Measurements from ENCODE around the gene CHAD.
"Not testable (repeated sequence)": the region's sequence is repeated elsewhere in the genome, so short reads cannot be mapped to it uniquely, and the experiment has no call there.

Gene CHAD

DNA sequence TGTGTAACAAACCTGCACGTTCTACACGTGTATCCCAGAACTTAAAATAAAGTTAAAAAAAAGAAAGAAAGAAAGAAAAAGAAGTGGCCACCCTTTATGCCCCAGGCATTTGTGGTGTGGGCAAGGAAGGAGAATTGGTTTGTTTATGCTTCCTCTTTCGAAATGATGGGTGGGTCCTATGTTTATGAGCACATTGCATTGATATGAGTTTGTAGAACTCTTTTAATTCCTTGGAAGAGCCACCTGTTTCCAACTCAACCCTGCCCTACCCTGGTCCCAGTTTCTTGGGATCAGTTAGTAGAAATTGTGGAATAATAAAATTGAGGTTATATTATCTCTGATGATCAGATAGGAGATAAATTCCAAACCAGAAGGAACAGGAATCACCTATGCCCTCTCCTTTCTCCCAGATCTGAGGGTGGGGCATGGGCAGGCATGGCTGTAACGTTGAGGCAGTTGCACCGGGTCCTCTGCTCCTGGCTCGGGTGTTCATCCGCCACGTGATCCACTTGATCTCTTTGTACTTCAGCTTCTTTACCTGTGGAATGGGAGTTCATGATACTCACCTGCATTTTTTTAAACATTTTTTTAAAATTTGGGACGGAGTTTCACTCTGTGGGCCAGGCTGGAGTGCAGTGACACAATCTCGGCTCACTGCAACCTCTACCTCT lies 15.9 kb downstream of the CHAD start:
- DNase-seq, result peak; percentile 53

DNA sequence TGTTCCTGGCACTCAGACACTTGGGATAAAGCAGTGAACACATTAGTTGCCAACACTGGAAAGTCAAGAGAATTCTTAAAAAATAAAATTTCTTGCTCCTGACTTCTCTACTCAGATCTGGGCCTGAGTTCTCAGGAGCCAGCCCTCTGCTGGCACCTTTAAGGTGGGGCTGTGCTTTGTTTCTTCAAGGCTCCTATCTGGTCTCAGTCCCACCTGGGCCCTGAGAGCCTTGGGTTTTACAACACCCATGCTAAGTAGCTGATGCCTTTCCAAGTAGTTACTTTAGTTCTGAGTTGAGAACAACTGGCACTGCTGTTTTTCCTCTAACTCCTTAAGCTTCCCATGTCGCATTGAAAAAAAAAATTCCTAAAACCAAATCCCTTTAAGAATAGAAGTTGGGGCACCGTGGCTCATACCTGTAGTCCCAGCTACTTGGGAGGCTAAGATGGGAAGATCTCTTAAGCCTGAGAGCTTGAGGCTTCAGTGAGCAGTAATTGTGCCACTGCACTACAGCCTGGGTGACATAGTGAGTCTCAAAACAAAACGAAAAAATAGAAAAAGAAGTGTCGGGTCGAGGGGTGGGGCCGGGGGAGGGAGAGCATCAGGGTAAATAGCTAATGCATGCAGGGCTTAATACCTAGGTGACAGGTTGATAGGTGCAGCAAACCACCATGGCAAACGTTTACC lies 16.6 kb downstream of the CHAD start:
- DNase-seq, result no peak

DNA sequence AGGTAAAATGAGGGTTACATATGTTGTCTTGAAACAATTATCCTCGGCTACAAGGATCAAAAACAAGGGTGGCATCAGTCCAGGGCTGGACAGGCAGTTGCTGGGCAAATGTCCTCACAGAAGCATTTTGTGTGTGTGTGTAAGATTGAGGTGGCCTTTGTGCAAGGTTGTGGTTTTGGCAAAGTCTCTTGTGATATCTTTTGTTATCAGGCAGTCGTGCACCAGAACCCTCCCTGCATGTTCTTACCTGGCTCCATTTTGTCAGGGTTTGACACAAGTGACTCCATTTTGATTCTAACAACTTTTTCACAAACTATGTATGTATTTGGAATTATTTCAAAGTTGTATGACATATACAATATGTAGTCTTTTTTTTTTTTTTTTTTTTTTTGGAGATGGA lies 20.0 kb downstream of the CHAD start:
- DNase-seq, result peak; percentile 59

DNA sequence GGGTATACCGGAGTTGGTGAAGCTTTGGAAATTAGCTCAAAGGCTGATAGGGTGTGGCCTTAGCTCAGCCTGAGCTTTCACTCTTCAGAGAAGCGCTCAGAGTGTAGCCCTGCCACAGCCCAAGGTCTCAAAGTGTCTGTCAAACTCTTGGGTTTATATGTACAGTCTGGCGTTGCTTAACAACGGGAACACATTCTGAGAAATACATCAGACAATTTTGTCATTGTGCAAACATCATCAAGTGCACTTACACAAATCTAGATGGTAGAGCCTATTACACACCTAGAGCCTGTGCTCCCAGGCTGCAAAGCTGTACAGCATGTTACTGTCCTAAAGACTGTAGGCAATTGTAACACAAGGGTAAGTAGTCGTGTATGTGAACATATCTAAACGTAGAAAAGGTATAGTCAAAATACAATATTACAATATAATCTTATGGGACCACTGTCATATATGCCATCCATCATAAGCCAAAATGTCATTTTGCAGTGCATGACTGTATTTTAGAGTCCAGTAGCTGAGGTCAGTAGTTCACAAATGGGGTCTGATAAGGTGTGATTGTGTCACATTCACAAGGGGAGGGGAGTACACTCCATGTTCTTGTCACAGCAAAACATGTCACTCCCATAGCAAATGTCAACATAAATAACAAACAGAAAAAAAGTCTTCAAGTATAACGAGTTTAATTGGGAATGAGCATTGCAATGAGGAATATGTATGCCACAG lies 20.6 kb downstream of the CHAD start:
- no peak for DNase-seq

DNA sequence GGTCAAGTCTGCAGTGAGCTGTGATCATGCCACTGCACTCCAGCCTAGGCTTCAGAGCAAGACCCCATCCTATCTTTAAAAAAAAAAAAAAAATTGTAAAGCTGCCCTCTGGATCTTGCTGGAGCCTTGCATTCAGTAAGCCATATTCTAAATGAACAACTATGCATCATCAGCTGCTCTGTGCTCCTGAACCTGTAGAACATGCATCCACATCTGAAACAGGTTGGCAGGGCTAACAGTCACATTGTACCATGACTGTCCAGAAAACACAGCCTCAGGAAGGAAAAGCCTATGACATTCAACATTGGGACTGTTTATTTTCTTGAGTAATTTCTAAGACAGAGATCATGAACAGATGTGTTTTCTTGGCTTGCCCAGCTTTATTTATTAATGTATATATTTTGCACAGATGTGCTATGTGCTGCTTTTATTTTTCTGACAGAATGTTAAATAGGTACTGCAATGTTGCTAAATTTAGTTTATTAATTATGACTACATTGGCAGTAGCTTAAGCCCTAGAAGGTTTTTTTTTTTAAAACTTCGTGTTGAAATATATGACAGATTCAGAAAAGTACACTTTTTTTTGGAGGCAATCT lies 22.9 kb downstream of the CHAD start:
- DNase-seq, result no peak

DNA sequence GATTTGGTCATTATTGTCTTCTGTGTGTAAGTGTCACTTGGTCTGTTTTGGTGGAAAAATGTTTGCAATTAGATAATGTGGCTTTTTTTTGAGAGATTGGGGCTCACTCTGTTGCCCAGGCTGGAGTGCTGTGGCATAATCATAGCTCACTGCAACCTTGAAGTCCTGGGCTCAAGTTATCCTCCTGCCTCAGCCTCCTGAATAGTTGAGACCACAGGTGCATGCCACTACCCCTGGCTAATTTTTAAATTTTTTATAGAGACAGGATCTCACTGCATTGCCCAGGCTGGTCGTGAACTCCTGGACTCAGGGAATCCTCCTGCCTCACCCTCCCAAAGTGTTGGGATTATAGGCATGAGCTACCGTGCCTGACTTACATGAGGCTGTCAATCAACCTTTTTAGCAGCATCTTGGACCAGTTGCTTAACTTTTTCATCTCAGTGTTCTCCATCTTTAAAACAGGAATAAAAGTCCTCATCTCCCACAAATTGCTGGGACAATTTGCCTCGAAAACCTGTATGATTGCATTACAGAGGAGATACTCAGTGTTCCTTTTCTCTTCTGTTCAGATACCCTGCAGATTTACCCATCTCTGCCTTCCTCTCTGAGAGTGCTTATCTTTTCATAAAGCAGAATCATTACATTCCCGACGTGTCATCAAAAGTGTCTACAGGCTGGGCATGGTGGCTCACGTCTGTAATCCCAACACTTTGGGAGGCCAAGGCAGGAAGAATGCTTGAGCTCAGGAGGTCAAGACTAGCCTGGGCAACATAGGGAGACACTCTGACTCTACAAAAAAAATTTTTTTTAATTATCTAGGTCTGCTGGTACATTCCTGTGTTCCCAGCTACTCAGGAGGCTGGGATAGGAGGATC lies 23.6 kb downstream of the CHAD start:
- DNase-seq, result no peak

DNA sequence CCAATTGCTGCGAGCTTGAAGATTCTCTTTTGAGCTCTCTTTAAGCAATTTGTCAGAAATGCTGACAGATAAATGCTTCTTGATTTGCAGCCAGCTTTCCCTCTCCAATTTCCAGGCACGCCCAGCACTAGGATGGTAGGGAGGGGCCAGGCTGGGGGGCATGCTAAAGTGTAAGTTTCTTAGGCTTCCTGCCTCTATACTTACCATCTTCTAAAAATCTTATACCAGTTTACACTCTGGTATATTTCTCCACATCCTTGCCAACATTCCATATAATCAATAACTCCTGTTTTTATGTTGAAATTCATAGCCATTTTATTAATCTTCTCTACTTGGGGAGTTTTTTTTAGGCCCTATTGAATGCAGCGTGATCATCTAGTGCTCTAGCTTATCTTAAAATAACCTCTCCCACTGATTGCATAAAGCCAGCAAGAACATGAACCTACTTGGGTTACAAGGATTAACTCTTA lies 25.1 kb downstream of the CHAD start:
- no peak for DNase-seq

DNA sequence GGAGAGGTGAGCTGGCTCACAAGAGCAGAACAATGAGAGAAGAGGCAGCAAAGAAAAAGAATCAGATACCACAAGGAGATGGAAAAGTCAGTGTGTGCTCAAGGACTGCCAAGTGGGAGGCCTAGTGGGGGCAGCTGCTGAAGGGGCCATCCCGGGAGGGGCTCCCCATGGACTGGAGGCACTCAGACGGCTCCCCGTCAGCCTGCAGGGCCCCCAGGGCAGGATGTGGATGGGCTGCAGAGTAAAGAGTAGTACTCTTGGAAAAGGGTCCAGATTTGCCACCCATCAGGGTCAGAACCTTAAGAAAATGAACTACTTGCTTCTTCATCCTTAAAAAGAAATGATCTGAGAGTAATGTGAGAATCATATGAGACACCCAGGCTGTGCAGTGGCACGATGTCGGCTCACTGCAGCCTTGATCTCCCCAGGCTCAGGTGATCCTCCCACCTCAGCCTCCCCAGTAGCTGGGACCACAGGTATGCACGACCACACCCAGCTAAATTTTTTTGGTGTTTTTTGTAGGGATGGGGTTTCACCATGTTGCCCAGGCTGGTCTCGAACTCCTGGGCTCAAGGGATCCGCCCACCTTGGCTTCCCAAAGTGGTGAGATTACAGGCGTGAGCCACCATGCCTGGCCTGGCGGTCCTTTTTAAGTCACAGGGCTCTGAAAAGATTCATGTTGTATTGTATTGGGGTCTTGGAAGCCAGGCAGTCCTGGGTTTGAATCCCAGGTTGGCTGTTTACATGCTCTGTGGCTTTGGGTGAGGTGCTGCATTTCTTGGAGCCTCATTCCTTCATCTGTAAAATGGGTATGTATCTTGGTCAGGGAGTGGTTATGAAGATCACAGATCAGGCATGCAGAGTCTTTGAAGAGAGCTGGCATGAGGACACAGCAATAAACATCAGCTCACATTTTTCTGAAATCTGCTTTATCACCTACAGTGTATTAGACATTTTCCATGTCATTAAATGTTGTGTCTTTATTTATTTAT lies 27.5 kb downstream of the CHAD start:
- no peak for DNase-seq

DNA sequence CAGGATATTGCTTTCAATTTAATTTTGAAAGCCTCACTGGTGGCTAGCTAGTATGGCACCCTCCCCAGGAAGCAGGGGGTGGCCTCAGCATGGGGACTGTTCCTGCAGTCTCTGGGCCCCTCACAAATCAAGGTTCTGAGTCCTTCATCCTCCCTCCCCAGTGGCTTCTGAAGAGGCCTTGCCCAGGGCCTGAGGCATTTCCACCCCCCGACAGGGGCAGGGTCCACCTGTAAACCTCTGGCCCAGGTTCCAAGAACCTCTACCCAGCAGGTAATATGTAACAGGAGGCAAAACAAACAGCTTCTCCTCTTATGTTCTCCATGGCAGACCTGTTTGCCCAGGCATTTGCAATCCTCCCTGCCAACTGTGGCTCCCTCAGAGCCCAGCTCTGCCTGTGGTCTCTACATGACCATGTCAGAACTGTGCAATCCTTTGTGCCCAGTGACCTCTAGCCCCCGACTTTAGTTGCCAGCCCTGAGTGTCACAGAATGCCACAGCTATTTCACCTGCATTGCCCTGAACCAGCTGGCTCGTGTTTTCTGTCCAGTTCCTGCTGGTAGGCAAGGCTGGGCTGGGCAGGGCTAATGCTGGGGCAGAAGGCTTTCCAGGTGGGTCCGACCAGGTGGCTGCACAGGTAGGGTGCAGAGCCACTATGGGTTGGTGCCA lies 28.4 kb downstream of the CHAD start:
- DNase-seq, result no peak

DNA sequence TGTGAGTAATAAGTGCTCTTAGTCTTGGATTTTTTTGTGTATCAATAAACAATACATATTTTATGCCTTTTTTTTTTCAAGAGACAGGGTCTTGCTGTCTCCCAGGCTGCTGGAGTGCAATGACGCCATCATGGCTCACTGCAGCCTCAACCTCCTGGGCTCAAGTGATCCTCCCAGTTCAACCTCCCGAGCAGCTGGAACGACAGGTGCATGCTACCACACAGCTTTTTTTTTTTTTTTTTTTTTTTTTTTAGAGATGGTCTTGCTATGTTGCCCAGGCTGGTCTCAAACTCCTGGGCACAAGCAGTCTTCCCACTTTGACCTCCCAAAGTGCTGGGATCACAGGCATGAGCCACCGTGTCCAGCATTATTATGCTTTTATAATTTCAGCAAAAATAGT lies 29.7 kb downstream of the CHAD start:
- no peak for DNase-seq

DNA sequence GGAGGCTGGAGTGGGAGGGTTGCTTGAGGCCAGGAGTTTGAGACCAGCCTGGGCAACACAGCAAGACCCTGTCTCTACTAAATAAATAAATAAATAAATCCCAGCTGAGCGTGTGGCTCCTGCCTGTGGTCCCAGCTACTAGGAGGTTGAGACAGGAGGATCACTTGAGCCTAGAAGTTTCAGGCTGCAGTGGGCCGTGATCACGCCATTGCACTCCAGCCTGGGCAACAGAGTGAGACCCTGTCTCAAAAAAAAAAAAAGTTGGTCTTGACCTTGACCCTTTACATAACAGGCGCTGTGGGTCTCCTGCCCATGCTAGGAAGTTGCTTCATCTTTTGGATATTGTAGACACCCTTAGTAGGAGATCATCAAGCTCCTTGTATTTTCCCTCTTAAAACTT lies 31.3 kb downstream of the CHAD start:
- DNase-seq, result no peak

DNA sequence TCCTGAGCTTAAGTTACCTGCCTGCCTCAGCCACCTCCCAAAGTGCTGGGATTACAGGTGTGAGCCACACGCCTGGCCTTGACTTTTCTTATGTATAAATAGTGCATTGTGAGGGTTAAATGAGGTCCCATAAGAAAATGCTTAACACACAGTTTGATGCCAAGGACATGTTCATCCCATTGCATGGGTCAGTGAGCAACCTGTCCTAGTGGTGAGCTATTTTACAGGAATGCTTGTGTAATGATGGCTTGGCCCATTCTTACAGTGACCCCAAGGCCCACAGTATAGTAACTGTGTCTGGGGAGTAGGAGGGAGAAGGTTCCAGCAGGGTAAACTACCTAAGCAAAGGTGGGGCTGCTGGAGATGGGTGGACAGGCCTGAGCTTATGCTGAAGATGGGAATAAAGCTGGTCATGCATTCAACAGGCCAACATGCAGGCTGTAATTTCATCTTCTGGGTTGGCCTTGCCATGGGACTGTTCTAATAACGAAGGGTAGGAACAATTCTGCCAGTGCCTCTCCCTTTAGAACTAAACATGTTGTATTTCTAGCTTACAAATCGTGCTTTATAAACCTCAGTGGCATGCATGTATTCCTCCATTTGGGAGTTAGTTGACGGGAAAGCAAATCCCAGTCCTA lies 36.4 kb downstream of the CHAD start:
- DNase-seq, result no peak

DNA sequence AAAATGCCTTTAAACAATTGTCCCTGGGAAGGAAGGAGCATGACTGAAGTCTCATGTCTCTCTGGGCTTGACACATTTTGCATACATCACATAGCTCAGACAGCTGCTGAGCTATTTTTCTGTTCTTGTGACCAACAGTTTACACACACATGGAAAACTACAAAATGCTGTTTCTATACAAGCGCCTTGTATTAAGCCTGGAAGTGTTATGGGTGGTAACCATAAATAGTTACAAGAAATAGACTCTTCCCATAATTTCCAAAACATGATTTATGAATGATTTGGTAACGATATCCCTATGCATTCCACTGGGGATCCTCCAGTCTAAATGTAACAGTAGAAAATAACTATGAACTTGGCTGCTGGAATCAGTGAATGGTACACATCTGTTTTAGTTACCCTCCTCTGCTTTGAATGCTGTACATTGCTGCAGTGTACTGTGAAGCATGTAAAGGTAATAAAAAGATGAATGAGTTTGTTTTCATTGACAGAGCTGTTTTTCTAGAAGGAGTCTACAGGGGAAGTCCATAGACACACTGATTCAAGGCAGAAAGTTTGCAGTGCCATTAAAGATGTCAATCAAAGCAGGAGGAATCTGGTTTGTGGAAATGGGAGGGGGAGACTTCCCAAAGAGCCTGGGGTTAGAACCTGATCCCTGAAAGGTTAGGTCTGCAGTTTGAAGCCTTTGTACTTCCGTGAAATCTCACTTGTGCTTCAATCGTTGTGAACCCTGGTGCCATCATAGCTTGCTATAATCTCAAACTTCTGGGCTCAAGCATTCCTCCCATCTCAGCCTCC lies 37.7 kb downstream of the CHAD start:
- no peak for DNase-seq

DNA sequence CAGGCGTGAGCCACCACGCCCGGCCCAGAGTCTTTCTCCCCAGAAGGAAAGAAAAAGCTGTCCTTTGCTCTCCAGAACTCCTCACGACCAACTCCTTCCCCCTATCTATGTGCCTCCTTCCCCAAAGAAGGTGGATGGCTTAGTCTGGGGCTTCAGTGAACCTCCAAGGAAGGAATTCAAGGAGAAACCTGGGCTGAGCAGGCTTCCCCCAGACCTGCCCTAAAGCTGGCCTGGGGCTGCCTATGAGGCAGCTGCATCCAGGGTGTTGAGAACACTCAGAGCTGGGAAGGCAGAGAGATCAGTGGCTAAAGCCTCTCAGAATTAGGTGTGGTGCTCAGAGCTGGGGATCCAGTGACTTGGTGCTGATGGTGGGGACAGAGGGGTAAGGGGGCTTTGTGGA lies 38.9 kb downstream of the CHAD start:
- DNase-seq, result no peak

DNA sequence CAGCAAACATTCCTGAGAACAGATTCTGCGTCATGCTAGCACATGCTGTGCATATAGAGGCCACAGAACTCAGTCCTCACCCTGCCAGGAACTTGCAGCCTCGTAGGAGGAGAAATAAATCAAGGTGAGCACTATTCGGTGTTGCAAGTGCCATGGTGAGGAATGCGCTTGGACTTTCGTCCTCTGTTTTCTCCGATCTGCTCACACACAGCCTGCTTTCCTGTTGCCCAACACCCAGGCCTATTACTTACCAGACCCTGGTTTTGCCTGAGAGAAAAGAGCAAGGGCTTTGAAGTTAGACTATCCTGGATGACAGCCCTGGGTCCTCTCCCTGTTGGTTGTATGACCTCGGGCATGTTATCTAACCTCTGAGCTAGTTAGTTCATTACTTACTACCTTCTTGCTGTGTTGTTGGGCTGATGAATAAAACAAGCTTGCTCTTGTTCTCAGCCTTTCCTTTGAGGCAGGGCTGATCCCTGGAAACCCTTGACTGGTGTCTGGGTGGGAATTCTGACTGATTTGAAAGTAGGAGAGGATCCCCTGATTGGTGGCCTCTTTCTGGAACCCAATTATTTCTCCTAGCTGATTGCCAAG lies 39.8 kb downstream of the CHAD start:
- no peak for DNase-seq

DNA sequence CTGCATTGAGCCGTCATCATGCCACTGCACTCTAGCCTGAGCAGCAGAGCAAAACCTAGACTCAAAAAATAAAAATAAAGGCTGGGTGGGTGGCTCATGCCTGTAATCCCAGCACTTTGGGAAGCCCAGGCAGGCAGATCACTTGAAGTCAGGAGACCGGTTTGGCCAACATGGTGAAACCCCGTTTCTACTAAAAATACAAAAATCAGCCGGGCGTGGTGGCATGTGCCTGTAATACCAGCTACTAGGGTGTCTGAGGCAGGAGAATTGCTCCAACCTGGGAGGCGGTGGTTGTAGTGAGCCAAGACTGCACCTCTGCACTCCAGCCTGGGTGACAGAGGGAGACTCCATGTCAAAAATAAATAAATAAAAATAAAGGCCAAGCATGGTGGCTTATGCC lies 40.6 kb downstream of the CHAD start:
- not testable (repeated sequence) for DNase-seq

DNA sequence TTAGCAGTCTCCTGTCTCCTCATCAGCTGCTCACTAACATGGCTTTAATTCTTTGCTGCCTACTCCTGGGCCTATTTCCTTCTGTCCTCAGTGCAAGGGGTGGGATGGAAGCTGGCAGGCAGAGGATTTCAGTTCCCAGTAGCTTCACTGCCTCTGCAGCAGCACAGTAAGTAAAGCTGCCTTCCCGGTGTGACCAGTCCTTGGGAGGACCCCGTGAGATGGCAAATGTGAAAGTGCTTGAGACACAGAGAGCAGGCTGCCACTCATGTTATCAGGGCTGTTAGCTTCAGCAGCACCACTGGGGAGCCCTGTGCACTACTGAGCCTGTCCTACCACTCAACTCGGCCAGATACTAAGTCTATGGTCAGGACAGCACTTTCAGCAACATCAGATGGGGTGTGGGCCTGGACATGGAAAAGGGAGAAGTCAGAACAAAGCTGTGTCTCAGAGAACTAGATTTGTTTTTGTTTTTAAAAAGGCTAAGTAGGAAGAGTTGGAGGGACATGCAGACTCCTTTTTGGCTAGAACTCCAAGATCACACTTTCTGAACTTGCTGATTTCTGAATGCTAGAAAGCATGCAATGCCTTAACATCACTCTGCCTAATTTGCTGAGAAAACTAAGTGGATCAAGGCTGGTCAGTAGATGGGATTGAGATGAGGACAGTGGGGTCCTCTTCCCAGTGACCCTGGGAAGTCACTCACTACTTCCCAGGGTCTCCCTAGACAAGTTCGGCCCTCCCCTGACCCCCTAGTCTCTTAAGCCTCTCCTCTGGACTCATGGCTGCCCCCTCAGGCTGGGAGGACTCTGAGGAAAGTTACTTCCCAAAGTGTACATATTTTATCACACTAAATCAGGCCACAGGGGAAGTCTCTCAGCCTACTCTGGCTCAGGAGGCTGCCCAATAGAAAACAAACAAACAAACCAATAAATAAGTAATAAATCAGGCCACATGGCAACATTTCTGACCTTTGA lies 41.6 kb downstream of the CHAD start:
- DNase-seq, result peak; percentile 73

DNA sequence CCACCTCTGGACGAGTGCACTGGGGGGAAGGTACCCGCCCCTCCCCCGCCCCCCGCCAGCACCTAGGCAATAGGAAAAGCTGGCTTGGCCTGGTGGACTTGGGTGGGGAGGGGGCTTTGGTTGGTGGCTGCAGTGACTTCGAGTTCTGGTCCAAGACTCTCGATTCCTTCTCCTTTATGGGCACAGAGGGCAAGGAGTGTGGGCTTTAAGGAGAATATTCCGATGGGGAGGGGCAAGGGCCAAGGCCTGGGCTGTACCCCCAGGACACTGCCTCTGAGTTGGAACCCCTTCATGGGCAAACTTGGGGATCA lies 42.3 kb downstream of the CHAD start:
- DNase-seq, result no peak
